HUDEP-2 (cell line): ENCODE results near the gene DNAH17.

Experiments used
- DNase-seq, 76 experiments: peaks; one replicate each; lab custom pipeline; 2025; ENCODE audit not compliant: unreplicated experiment in 76 of 76; lab: John Stamatoyannopoulos, UW

Gene DNAH17

DNA sequence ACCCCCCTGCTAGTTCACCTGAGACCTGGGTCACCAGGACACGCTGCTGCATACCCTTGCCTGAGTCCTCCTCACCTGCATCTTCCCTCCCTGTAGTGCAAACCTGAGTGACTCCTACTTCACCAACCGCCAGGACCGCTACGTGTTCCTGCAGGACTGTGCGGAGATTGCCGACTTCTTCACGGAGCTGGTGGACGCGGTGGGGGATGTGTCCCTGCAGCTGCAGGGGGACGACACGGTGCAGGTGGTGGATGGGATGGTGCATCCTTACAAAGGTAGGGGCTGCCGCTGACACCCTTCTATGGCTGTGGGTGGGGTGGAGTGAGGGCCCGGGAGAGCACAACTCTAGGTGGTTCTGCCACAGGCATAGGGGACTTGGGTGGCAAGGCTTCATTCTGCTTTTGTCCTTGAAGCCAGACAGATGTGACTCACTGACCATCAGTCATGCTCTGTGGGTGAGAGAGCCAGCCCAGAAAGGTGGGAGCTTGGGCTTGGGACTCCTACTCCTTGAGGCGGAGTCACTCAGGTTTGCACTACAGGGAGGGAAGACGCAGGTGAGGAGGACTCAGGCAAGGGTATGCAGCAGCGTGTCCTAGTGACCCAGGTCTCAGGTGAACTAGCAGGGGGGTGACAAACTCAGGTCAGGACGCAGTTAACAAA lies 176.5 kb downstream of the DNAH17 start:
- no peak for DNase-seq

DNA sequence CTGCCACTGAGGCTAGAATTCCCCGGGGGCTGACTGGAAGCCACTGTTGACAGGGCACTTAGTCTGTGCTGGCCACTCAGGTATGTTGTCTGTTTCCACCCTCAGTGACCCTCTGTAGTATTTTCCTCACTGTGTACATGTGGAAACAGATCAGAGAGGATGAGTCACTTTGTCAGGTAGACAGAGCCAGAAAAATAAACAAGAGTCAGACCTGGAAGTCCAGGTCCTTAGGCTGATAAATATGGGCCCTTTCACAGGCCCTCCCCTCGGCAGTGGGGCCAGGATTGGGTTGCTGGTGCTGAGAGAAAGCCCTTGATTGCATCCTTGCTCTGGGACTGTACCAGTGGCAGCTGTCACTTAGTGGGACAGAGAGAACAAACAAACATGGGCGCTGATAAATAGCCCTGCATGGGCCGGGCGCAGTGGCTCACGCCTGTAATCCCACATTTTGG lies 177.5 kb downstream of the DNAH17 start:
- no peak for DNase-seq

GRCh38 chr17:78399028-78399692 lies 178.0 kb downstream of the DNAH17 start:
- no peak for DNase-seq

GRCh38 chr17:78398390-78398789 lies 178.8 kb downstream of the DNAH17 start:
- DNase-seq: no peak

DNA sequence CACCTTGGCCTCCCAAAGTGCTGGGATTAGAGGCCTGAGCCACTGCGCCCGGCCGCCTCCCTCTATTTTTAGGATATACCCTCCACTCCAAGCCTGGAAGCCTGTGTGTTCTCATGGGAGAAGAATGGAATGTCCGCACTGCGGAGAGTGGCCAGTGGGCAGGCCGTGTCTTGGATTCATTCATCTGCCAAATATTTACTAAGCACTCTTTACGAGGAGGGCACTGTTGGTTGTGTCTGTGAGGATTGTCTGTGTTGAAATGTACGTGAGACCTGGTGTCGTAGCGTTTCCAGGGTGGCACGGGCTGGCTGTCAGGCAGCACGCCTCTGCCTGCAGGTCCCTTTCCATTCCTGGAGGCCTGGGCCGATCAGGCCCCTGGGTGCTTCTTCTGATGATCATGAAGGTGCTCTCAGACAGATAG lies 179.5 kb downstream of the DNAH17 start:
- no peak for DNase-seq

GRCh38 chr17:78396441-78397337 lies 180.5 kb downstream of the DNAH17 start:
- DNase-seq: no peak

GRCh38 chr17:78395155-78395554 lies 182.0 kb downstream of the DNAH17 start:
- DNase-seq: no peak

DNA sequence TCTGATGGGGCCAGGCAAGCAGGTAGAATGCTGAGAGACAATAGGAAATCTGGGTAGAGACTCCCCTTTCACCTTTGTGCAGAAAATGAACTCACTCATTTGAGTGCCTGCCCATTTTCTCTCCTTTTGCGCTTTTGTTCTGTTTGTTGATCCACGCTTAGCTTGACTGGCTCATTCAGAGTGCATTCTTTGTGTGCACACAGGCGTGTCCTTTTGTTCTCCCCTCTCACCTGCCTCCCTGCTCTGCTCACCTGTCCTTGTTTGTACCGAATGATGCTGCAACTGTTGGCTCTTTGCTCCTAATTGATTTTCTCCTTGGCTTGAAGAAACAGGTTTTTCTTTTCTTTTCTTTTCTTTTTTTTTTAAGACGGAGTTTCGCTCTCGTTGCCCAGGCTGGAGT lies 183.0 kb downstream of the DNAH17 start:
- DNase-seq: no peak

DNA sequence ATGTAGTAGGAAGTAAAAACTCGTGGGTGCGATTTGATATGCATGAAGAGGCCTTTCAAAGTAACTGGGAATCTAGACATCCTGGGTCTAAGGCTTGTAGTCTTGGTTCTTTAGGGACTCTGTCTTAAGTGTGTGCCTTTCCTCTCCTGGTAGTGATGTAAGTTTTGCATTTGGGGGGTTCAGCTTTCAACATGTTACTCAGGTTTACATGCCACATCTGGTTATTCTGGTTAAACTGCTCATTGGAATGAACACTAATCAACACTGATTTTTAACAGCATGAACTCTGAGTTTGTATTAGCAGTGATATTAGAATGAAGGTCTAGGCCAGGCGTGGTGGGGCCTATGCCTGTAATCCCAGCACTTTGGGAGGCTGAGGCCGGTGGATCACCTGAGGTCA lies 183.6 kb downstream of the DNAH17 start:
- DNase-seq: no peak

DNA sequence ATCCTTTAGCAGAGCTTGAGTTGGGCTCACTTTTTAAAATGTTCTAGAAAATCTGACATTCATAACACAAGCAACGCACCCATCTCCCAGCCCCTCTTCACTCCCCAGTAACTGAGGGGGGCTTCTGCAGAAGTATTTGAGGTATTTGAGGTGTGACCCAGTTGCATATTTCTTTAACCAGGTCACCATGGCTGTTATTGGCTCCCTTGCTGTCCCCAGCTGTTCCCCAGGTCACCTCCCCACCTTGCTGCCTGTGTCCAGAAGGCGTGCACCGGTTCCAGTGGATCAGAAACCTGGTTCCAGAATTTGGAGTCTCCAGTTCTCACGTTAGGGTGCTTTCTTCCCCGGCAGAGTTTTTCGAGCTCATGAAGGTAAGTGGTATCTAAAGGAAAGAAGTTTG lies 184.9 kb downstream of the DNAH17 start:
- no peak for DNase-seq

GRCh38 chr17:78391843-78392242 lies 185.4 kb downstream of the DNAH17 start:
- no peak for DNase-seq

GRCh38 chr17:78391051-78391431 lies 186.2 kb downstream of the DNAH17 start:
- DNase-seq: no peak

- no peak for DNase-seq
Observed at GRCh38 chr17:78390241-78391050, 186.8 kb downstream of the DNAH17 start.

DNA sequence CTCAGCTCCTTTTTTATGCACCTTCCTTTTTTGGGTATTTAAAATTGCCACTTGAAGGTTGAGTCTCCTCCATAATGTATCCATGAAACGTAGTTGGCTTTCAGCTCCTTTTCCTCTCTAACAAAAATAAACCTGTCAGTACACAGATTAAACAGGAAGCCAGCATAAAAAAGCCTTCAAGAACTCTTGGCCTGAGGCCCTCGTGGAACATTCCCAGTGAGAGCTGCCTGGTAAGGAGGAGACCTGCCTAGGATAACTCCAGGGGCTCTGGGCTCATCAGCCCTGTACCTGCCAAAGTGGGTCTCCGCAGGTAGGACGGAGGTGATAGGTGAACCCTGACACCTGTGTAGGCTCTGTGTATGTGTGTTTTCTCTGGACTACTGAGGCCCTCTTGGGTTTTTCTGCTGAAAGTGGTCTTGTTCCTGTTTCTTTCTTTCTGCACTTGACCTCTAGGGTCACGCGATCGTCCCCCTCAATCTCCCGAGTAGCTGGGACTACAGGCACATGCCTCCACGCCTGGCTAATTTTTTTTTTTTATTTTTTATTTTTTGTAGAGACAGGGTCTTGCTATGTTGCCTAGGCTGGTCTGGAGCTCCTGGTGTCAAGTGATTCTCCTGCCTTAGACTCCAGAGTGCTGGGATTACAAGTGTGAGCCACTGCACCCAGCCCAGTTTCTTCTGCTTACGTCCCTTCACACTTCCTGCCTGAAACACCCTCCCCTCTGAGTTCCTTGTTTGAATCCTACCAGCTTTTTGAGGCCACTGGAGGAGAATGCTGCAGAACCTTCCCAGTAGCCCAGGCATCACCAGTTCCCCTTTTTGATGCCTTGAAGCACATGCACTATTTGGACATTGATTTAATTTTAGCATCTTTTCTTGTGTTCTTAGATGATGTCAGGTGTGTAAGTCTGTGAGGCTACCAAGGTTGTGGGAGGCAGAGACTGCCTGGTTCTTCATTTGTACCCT lies 188.9 kb downstream of the DNAH17 start:
- no peak for DNase-seq

DNA sequence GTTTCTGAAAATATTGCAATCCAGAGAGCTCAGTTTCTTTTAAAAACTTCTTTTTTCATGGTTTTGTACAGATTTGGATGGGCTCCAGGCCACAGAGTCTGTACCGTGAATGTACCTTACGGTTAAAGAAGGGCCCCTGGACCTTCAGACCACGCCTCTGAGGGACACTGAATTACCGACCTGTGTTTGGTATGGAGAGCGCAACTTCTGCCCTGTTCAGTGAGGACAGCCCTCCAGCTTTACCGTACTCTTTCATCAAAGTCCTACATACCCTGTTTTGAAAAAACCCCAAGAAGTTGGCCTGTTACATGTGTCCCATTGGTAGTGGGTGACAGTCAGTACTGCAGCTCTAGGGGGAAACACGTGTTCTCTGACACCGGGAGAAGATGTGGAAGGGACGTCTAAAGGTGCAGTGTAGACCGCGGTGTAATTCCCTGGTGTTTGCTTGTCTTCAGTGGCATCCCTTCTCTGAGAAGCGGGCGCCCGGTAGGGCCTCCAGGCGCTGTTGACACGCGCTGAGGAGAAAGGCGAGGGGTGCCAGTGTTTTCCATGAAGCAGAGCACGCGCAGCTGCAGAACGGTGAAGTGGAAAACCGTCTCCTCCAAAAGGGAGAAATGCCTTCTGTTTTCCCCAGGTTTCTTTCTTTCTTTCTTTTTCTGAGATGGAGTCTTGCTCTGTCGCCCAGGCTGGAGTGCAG lies 192.6 kb downstream of the DNAH17 start:
- no peak for DNase-seq

GRCh38 chr17:78383725-78384471 lies 193.3 kb downstream of the DNAH17 start:
- DNase-seq: no peak

DNA sequence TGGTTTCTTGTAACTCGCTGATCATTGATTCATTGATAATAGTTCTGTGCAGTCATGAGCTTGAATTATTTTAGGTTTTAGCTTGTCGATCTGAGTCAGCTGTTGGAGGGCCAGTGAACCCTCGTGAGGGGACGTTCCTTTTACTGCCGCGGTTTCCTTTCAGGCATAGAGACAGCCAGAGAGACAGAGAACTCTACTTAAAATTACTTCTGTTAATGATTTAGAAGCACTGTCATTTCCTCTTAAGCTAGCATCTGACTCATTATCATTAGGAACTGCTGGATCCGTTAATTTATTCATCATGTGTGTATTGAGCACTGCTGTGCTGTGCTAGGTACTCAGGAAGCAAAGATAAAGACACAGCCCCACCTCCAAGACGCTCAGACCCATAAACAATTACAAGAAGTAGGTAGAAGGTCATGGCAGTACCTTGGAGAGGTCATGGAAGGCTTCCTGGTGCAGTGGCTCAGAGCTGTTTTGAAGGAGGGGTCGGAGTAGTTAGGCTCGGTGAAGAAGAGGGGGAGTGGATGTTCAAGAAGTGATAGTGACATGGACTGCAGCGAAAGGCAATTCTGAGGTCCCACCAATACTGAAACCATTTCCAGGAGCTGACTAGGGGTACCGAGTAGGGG lies 195.5 kb downstream of the DNAH17 start:
- DNase-seq: peak in 11 of 76 experiments; percentile 0 to 34 (median 17)

- no peak for DNase-seq
Observed at GRCh38 chr17:78380370-78380769, 196.8 kb downstream of the DNAH17 start.
